Measurements from ENCODE around the gene PGGHG.
A peak's percentile ranks its signal among the peaks of the same experiment; 100 is the strongest.

The PGGHG gene

GRCh38 chr11:285894-286220 is 3.1 kb upstream of the PGGHG start:
- DNase-seq, result no peak

GRCh38 chr11:286977-287820 is 1.7 kb upstream of the PGGHG start:
- DNase-seq, result peak; percentile 23

GRCh38 chr11:287821-288477 is 977 bp upstream of the PGGHG start:
- no peak for DNase-seq

- DNase-seq, result no peak
Measured at GRCh38 chr11:289398-289711, 429 bp downstream of the PGGHG start.

GRCh38 chr11:289712-290620 is 1.0 kb downstream of the PGGHG start:
- DNase-seq, result no peak

GRCh38 chr11:290621-291231 is 1.8 kb downstream of the PGGHG start:
- DNase-seq, result no peak

GRCh38 chr11:291281-292210 is 2.6 kb downstream of the PGGHG start:
- DNase-seq, result no peak

- no peak for DNase-seq
Measured at GRCh38 chr11:292211-293121, 3.5 kb downstream of the PGGHG start.

GRCh38 chr11:293271-293851 is 4.4 kb downstream of the PGGHG start:
- no peak for DNase-seq

GRCh38 chr11:293852-294661 is 5.1 kb downstream of the PGGHG start:
- DNase-seq, result no peak

- no peak for DNase-seq
Measured at GRCh38 chr11:294780-295179, 5.9 kb downstream of the PGGHG start.

- DNase-seq, result no peak
Measured at GRCh38 chr11:295351-296170, 6.6 kb downstream of the PGGHG start.

- no peak for DNase-seq
Measured at GRCh38 chr11:296171-297050, 7.5 kb downstream of the PGGHG start.

- no peak for DNase-seq
Measured at GRCh38 chr11:297051-297585, 8.2 kb downstream of the PGGHG start.

GRCh38 chr11:297586-298405 is 8.9 kb downstream of the PGGHG start:
- no peak for DNase-seq

GRCh38 chr11:298406-299065 is 9.6 kb downstream of the PGGHG start:
- no peak for DNase-seq

Data from NCI-H69 (cell line).